ENCODE measurements around the gene FASTK. TPM values are rescaled to one million over a fixed set of nuclear protein-coding genes. Genes with fewer than 3 reads are reported as not detected.

FASTK gene
- total RNA-seq, 3 donors from 2014 or later: 78.6 to 122 (median 98.5) TPM

- H3K4me3 ChIP-seq: no peak overlapping the region
- no peaks in the 10 kb centered on the region for H3K9me3 ChIP-seq
- peaks cover 28% of the 10 kb centered on the region for H3K4me1 ChIP-seq (ENCODE audit: low read depth)
- no peaks in the 10 kb centered on the region for H3K36me3 ChIP-seq (ENCODE audit: low read depth)
- peak in 2 of 3 donors; percentile 41 to 63 for DNase-seq
- TF ChIP-seq CTCF (IDR thresholded peaks at IDR 0.05): no peak
- ATAC-seq: no peak
- intact Hi-C loops (cut with DNase I, micrococcal nuclease): no loop called here
Measured at GRCh38 chr7:151079199-151079910, 1.3 kb downstream of the FASTK start.

GRCh38 chr7:151078233-151079040 lies 2.2 kb downstream of the FASTK start:
- intact Hi-C loops (cut with DNase I, micrococcal nuclease): no loop called here
- ATAC-seq: no peak
- peaks cover 28% of the 10 kb centered on the region for H3K4me1 ChIP-seq (ENCODE audit: low read depth)
- no peaks in the 10 kb centered on the region for H3K36me3 ChIP-seq (ENCODE audit: low read depth)
- no peaks in the 10 kb centered on the region for H3K9me3 ChIP-seq
- no peak for TF ChIP-seq CTCF (IDR thresholded peaks at IDR 0.05)
- no peak overlapping the region for H3K4me3 ChIP-seq
- DNase-seq: peak in 1 of 3 donors; percentile 38

GRCh38 chr7:151077705-151078232 lies 2.8 kb downstream of the FASTK start:
- TF ChIP-seq CTCF (IDR thresholded peaks at IDR 0.05): no peak
- ATAC-seq: no peak
- Histone ChIP-seq H3K4me1 (ENCODE audit: low read depth) (peaks cover 28% of the 10 kb centered on the region), H3K36me3 (ENCODE audit: low read depth) (no peaks in the 10 kb centered on the region), H3K4me3 (no peak overlapping the region), H3K9me3 (no peaks in the 10 kb centered on the region)
- DNase-seq: no peak
- intact Hi-C loops (cut with DNase I, micrococcal nuclease): no loop called here

- peaks cover 24% of the 10 kb centered on the region for H3K4me1 ChIP-seq (ENCODE audit: low read depth)
- no peaks in the 10 kb centered on the region for H3K9me3 ChIP-seq
- peak in 2 of 3 donors; percentile 51 to 53 for DNase-seq
- ATAC-seq: no peak
- no peaks in the 10 kb centered on the region for H3K36me3 ChIP-seq (ENCODE audit: low read depth)
- no peak for TF ChIP-seq CTCF (IDR thresholded peaks at IDR 0.05)
- no peak overlapping the region for H3K4me3 ChIP-seq
- intact Hi-C loops (cut with DNase I, micrococcal nuclease): no loop called here
Measured at GRCh38 chr7:151076863-151077704, 3.5 kb downstream of the FASTK start.

GRCh38 chr7:151075978-151076426 lies 4.6 kb downstream of the FASTK start:
- H3K36me3 ChIP-seq (ENCODE audit: low read depth): no peaks in the 10 kb centered on the region
- no peak for TF ChIP-seq CTCF (IDR thresholded peaks at IDR 0.05)
- H3K9me3 ChIP-seq: no peaks in the 10 kb centered on the region
- H3K4me3 ChIP-seq: no peak overlapping the region
- DNase-seq (no peak), ATAC-seq (no peak)
- H3K4me1 ChIP-seq (ENCODE audit: low read depth): peaks cover 13% of the 10 kb centered on the region
- intact Hi-C loops (cut with DNase I, micrococcal nuclease): no loop called here

Measured in mucosa of descending colon (tissue), 3 donors.